ES-I3 (cell line): Measurements from ENCODE around the gene RNF123.

Experiments used
- H3K36me3 ChIP-seq: 2 replicates; pipeline ENCODE4 v1.6.1; 2013; ENCODE audit warnings: mild to moderate bottlenecking, low read length, control low read depth, moderate library complexity; ENCODE audit not compliant: insufficient read depth
- H3K4me1 ChIP-seq: 2 replicates; pipeline ENCODE4 v1.6.1; 2013; ENCODE audit warnings: mild to moderate bottlenecking, control low read depth, low read length; ENCODE audit not compliant: insufficient read depth
- H3K9ac ChIP-seq: 2 replicates; pipeline ENCODE4 v1.6.1; 2013; ENCODE audit warnings: low read depth, mild to moderate bottlenecking, low read length, moderate library complexity
- H3K9me3 ChIP-seq: 2 replicates; pipeline ENCODE4 v1.6.1; 2013; ENCODE audit warnings: mild to moderate bottlenecking, low read length, moderate library complexity; ENCODE audit not compliant: control insufficient read depth, insufficient read depth

Gene RNF123

GRCh38 chr3:49665822-49666519, 23.4 kb upstream of the RNF123 start:
- Histone ChIP-seq H3K36me3 (no peaks in the 10 kb centered on the region), H3K9me3 (no peaks in the 10 kb centered on the region), H3K9ac (no peak overlapping the region), H3K4me1 (peaks cover 18% of the 10 kb centered on the region)

- H3K9me3 ChIP-seq: no peaks in the 10 kb centered on the region
- H3K36me3 ChIP-seq: no peaks in the 10 kb centered on the region
Observed at GRCh38 chr3:49666592-49666991, 22.8 kb upstream of the RNF123 start.

GRCh38 chr3:49667701-49668413, 21.5 kb upstream of the RNF123 start:
- no peaks in the 10 kb centered on the region for H3K36me3 ChIP-seq
- H3K9me3 ChIP-seq: no peaks in the 10 kb centered on the region
- peaks cover 23% of the 10 kb centered on the region for H3K4me1 ChIP-seq
- H3K9ac ChIP-seq: no peak overlapping the region

More at GRCh38 chr3:49666592-49666991, 22.8 kb upstream of the RNF123 start:
- Histone ChIP-seq H3K4me1 (peaks cover 18% of the 10 kb centered on the region), H3K9ac (no peak overlapping the region)

GRCh38 chr3:49668414-49668797, 21.0 kb upstream of the RNF123 start:
- H3K9me3 ChIP-seq: no peaks in the 10 kb centered on the region
- H3K4me1 ChIP-seq: peaks cover 23% of the 10 kb centered on the region
- H3K9ac ChIP-seq: no peak overlapping the region
- H3K36me3 ChIP-seq: no peaks in the 10 kb centered on the region

GRCh38 chr3:49668861-49669260, 20.5 kb upstream of the RNF123 start:
- Histone ChIP-seq H3K4me1 (peaks cover 23% of the 10 kb centered on the region), H3K9ac (no peak overlapping the region), H3K9me3 (no peaks in the 10 kb centered on the region), H3K36me3 (no peaks in the 10 kb centered on the region)

DNA sequence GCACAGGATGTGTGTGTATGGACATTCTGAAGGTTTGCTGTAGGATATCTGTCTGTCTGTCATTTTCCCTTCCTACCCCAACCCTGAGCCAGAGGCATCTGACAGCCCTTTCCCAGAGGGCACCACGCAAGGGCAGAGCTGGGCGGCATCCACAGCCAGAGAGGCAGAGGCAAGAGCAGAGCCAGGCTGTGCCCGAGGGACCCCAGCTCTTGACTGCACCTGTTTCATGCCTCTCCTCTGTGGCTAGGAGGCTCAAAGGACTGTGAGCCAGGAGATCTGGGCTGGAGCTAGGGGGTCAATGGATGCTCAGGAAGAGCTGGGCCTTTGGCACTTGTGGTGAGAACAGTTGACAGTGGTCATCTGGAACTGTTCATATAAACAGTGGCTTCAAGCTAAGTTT, 20.0 kb upstream of the RNF123 start:
- Histone ChIP-seq H3K9ac (no peak overlapping the region), H3K9me3 (no peaks in the 10 kb centered on the region)

DNA sequence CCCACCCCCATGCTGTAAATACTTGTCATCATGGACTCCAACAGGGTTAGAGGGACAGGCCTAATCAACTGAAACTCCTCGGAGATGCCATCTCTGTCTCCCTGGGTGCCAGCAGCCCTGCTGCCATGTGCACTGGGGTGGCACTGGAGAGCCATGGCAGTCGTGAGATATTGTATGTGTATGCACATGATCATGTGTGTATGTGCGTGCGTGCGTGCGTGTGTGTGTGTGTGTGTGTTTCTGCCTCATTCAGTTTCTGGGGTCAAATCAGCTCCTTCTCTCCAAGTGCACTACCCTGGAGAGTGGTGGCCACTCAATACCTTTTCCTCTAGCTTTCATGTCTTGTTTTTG, 18.4 kb upstream of the RNF123 start:
- Histone ChIP-seq H3K36me3 (peaks cover 5% of the 10 kb centered on the region; the same call in 1 of the 2 replicates), H3K9ac (no peak overlapping the region), H3K4me1 (peaks cover 20% of the 10 kb centered on the region), H3K9me3 (no peaks in the 10 kb centered on the region)

More for the DNA sequence above, 20.0 kb upstream of the RNF123 start:
- Histone ChIP-seq H3K36me3 (no peaks in the 10 kb centered on the region), H3K4me1 (peaks cover 23% of the 10 kb centered on the region)

- H3K4me1 ChIP-seq: peaks cover 16% of the 10 kb centered on the region
- H3K36me3 ChIP-seq: peaks cover 8% of the 10 kb centered on the region; the same call in 1 of the 2 replicates
- no peaks in the 10 kb centered on the region for H3K9me3 ChIP-seq
- H3K9ac ChIP-seq: no peak overlapping the region; the same call in 1 of the 2 replicates
Observed at GRCh38 chr3:49671291-49672288, 17.8 kb upstream of the RNF123 start.

DNA sequence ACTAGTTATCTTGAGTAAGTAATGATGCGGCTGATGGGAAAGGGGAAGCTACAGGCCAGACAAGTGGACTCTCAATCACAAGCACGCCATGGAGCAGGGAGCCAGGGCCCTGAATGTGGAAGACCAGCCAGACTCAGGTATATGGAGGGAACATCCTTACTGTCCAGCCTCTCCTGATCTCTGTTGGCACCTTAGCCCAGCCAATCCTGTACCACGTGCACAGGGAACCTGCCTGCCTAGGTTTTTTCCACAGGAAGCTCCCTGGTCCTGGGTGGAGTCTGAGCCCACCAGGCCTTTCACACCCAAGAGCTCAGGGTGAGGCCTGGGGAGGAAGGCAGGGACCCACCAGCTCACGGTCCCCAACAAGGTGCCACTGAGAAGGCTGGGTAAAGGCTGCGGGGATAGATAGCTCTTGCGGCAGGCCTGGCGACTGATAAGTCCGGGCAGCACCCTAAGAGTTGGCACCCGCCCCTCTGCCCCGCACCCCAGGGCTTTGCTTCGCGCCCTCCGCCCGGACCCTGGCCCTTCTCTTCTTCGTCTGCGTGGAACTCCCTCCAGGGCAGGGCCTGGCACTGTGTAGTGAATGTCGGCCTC, 16.1 kb upstream of the RNF123 start:
- peaks cover 22% of the 10 kb centered on the region for H3K36me3 ChIP-seq
- peaks cover 9% of the 10 kb centered on the region for H3K4me1 ChIP-seq
- peak overlapping the region; percentile 94 for H3K9ac ChIP-seq
- no peaks in the 10 kb centered on the region for H3K9me3 ChIP-seq

DNA sequence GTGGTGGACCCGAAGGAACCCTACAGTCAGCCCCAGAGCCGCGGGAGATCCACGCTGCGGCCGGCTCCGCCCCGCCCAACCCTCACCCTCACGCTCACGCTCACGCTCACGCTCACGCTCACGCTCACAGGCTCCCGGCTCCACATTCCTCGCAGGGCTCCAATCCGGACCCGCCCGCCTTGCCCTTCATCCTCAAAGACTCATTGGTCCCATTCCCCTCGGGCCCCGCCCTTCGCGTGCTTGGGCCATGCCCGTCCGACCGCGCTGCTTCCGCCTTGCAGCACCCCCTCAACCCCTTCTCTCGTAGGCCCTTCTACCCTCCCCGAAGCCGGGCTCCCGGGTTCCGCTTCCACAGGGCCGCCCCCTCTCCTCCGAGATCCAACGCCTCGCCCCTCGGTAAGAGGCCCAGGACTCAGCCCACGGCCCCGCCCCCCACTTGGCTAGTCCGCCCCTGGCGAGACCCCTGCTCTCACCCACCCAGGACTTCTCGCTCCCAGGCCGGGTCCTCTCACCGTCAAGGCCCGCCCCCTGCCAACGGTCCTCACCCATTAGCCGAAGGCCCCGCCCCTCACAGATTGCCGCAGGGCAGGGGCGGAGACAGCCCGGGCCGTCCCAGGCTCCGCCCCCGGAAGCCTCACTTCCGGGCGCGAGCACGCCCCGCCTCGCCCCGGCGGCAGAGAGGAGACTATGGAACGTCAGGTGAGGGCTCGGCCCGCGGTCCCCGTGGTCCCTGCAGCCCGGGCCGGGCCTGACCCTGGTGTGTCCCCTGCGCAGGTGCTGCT, 15.5 kb upstream of the RNF123 start, which contains the start of gene APEH:
APEH (plus strand) TSS at position 637 of the 782 bp plus-strand sequence; CDS start at position 688, 51 bp downstream.
- Histone ChIP-seq H3K4me1 (peaks cover 5% of the 10 kb centered on the region), H3K9ac (peak within 1 kb of the TSS; percentile 94), H3K9me3 (no peaks in the 10 kb centered on the region), H3K36me3 (peaks cover 27% of the 10 kb centered on the region)

DNA sequence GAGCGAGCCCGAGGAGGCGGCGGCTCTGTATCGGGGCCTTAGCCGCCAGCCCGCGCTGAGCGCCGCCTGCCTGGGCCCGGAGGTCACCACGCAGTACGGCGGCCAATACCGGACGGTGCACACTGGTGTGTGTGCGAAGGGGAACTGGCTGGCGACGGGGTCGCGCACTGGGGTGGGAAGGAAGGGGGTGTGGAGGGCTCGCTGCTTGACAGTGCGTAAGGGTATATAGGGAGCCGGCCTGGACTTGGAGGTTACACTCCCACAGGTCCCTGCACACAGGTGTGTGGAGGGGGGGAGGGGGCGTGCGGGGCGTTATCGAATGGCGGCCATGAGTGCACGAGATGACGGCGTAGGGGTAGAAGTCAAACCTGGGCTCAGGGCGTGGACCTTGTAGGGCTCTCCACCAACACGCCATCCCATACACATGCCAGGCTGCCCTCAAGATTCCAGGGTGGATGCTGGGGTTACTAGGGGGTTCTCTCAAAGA, 14.8 kb upstream of the RNF123 start:
- H3K36me3 ChIP-seq: peaks cover 27% of the 10 kb centered on the region
- H3K4me1 ChIP-seq: peaks cover 5% of the 10 kb centered on the region
- peak overlapping the region; percentile 94 for H3K9ac ChIP-seq
- no peaks in the 10 kb centered on the region for H3K9me3 ChIP-seq

DNA sequence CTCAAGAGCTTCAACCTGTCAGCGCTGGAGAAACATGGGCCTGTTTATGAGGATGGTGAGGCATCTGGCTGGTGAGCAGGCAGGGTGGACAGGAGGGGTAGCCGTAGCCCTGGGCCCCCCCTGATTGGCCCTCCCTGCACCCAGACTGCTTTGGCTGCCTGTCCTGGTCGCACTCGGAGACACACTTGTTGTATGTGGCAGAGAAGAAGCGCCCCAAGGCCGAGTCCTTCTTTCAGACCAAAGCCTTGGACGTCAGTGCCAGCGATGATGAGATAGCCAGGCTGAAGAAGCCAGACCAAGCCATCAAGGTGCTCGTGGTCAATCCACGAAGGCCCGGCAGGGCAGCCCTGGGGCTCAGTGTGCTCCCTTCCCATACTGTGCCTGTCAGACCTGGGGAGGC, 13.4 kb upstream of the RNF123 start:
- no peak overlapping the region for H3K9ac ChIP-seq
- H3K36me3 ChIP-seq: peaks cover 38% of the 10 kb centered on the region
- no peaks in the 10 kb centered on the region for H3K9me3 ChIP-seq
- H3K4me1 ChIP-seq: peaks cover 5% of the 10 kb centered on the region

DNA sequence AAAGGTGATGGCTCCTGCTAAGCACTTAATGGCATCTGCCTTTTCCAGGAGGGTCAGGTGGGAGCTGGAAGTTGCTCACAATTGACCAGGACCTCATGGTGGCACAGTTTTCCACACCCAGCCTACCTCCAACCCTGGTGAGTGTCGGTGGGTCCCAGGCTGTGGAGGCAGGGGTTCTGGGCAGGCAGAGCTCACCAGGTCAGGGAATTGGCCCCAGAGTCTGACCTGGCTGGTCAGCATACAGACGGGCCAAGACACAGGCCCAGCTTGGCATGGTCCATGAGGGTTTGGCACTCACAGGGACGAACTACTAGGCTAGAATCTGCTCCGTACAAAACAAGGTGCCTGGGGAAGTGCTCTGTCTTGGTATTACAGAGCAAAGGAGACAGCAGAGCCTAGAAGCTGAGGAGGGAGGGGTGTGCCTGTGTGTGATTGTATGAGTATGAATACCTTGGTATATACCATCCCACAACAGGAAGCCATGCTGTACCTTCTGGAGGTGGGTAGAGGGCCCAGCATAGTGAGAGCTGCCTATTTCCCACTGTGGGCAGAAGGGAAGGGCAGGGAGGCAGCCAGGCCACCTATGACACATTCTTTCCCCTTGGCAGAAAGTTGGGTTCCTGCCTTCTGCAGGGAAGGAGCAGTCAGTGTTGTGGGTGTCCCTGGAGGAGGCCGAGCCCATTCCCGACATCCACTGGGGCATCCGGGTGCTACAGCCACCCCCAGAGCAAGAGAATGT, 8.7 kb upstream of the RNF123 start:
- Histone ChIP-seq H3K36me3 (peaks cover 38% of the 10 kb centered on the region), H3K4me1 (no peaks in the 10 kb centered on the region), H3K9ac (no peak overlapping the region), H3K9me3 (no peaks in the 10 kb centered on the region)
